HepG2 (cell line): ENCODE results near the gene FANCE. TPM values are rescaled to one million over a fixed set of nuclear protein-coding genes. Genes with fewer than 3 reads are reported as not detected.

Experiments used
- ATAC-seq: fragments of 200-7000 bp; cut with Tn5 transposase; 3 replicates; pipeline ENCODE4 v1.9.1; 2020; ENCODE audit warnings: mild to moderate bottlenecking, moderate library complexity
- BruUV-seq: library from RNA; stranded (reverse); fragments of 400-500 nt; replicated peaks from 2 replicates; lab custom pipeline; 2021; lab: Mats Ljungman, UMichigan
- CTCF ChIA-PET: fragments of 300-600 bp; formaldehyde crosslinking; extraction: SDS; loops from one replicate; lab custom pipeline; 2021; ENCODE audit warnings: low total read pairs, inconsistent platforms, low intra/inter-chr PET ratio; lab: Yijun Ruan, JAX
- POLR2A ChIA-PET: fragments of 350-600 bp; sonication (Branson Sonifier 250); formaldehyde crosslinking; loops from one replicate; lab custom pipeline; 2020; ENCODE audit warnings: antibody characterized with exemption, inconsistent platforms; lab: Yijun Ruan, JAX
- DNase-seq: peaks from one replicate; pipeline ENCODE4 v3.0.0-alpha.2; 2015; ENCODE audit warnings: low spot score
- FAIRE-seq: peaks from 3 replicates; lab custom pipeline; 2011; peaks lifted over from hg19 to GRCh38; lab: Jason Lieb, UNC
- H2AFZ ChIP-seq: one replicate; pipeline ENCODE4 v1.6.1; 2011; ENCODE audit warnings: low read length, inconsistent platforms
- H3K27ac ChIP-seq: fragments of 300-600 bp; 3 replicates; pipeline ENCODE4 v1.8.0; 2011; ENCODE audit warnings: mixed run types, mild to moderate bottlenecking, mixed read lengths, low read length, inconsistent platforms; ENCODE audit not compliant: insufficient read depth; ENCODE audit errors: extremely low read length
- H3K27me3 ChIP-seq, 2 experiments: fragments of 200-600 bp in 1 of 2; 2 replicates in 1 of 2; 3 replicates in 1 of 2; pipeline versions ENCODE4 v1.6.0 to v1.8.0; 2011; ENCODE audit warnings: low read length in 2 of 2, mild to moderate bottlenecking in 2 of 2, moderate library complexity in 2 of 2, inconsistent platforms in 1 of 2; ENCODE audit not compliant: insufficient read depth in 2 of 2, control insufficient read depth in 1 of 2
- H3K36me3 ChIP-seq, 2 experiments: fragments of 200-600 bp in 1 of 2; replicated peaks in 1 of 2; 2 replicates in 1 of 2; 3 replicates in 1 of 2; pipeline versions ENCODE4 v1.5.1 to v1.8.0; 2011; ENCODE audit warnings: low read length in 2 of 2, inconsistent platforms in 1 of 2; ENCODE audit not compliant: insufficient read depth in 2 of 2, control insufficient read depth in 1 of 2
- H3K4me1 ChIP-seq: 2 replicates; pipeline ENCODE4 v1.5.1; 2012; ENCODE audit warnings: low read length, inconsistent platforms; ENCODE audit not compliant: insufficient read depth
- H3K4me2 ChIP-seq: 2 replicates; pipeline ENCODE4 v1.6.0; 2011; ENCODE audit warnings: low read depth, low read length, inconsistent platforms
- H3K4me3 ChIP-seq, 3 experiments: fragments of 200-600 bp in 1 of 3; sonication (generic), shearing (Covaris generic) in 1 of 3; replicated peaks in 1 of 3; 2 replicates each; pipeline ENCODE4 v1.5.1; 2011 to 2016; ENCODE audit warnings: low read length in 3 of 3, inconsistent platforms in 2 of 3, low read depth in 2 of 3, mild to moderate bottlenecking in 2 of 3, control low read depth in 1 of 3, mixed read lengths in 1 of 3; ENCODE audit not compliant: insufficient read depth in 1 of 3
- H3K79me2 ChIP-seq: one replicate; pipeline ENCODE4 v1.6.1; 2011; ENCODE audit warnings: low read length, inconsistent platforms; ENCODE audit not compliant: insufficient read depth
- H3K9ac ChIP-seq: 2 replicates; pipeline ENCODE4 v1.6.0; 2011; ENCODE audit warnings: mild to moderate bottlenecking, low read depth, low read length, inconsistent platforms; ENCODE audit not compliant: insufficient read depth
- H3K9me3 ChIP-seq: 2 replicates; pipeline ENCODE4 v1.5.1; 2012; ENCODE audit warnings: mild to moderate bottlenecking, low read length
- H4K20me1 ChIP-seq: 2 replicates; pipeline ENCODE4 v1.6.0; 2011; ENCODE audit warnings: inconsistent platforms, mild to moderate bottlenecking, low read length, moderate library complexity; ENCODE audit not compliant: insufficient read depth
- ARNT ChIP-seq: fragments of 450-650 bp; IDR thresholded peaks from 2 replicates; pipeline ENCODE4 v1.6.1; 2017
- ELF4 ChIP-seq: sonication (generic); formaldehyde crosslinking; IDR thresholded peaks from 2 replicates; pipeline ENCODE4 v1.5.0; 2020; ENCODE audit warnings: missing genetic modification reagents, mild to moderate bottlenecking, moderate library complexity, borderline replicate concordance
- GABPB1 ChIP-seq: IDR thresholded peaks from 2 replicates; pipeline ENCODE4 v1.6.1; 2016; ENCODE audit warnings: mild to moderate bottlenecking, missing genetic modification reagents, moderate library complexity, missing compliant biosample characterization
- HNF4A ChIP-seq: sonication (generic); formaldehyde crosslinking; IDR thresholded peaks from 2 replicates; pipeline ENCODE4 v1.4.0; 2020; ENCODE audit warnings: missing genetic modification reagents
- KDM4B ChIP-seq: sonication (generic); formaldehyde crosslinking; IDR thresholded peaks from 2 replicates; pipeline ENCODE4 v1.4.0; 2020; ENCODE audit warnings: missing genetic modification reagents
- MAF1 ChIP-seq: sonication (generic); formaldehyde crosslinking; IDR thresholded peaks from 2 replicates; pipeline ENCODE4 v1.5.0; 2020; ENCODE audit warnings: missing genetic modification reagents, borderline replicate concordance
- MAX ChIP-seq: IDR thresholded peaks from 2 replicates; pipeline ENCODE4 v1.6.1; 2012; ENCODE audit warnings: inconsistent platforms
- MED13 ChIP-seq: sonication (generic); formaldehyde crosslinking; IDR thresholded peaks from 2 replicates; pipeline ENCODE4 v1.5.0; 2020; ENCODE audit warnings: missing genetic modification reagents
- NFRKB ChIP-seq: fragments of 450-650 bp; IDR thresholded peaks from 2 replicates; pipeline ENCODE4 v1.6.1; 2017
- TAF1 ChIP-seq: sonication (generic); formaldehyde crosslinking; IDR thresholded peaks from 2 replicates; pipeline ENCODE4 v1.4.0; 2020; ENCODE audit warnings: missing genetic modification reagents
- THRA ChIP-seq: sonication (generic); formaldehyde crosslinking; IDR thresholded peaks from 2 replicates; pipeline ENCODE4 v1.4.0; 2020; ENCODE audit warnings: missing genetic modification reagents, borderline replicate concordance
- ZBTB44 ChIP-seq: sonication (generic); formaldehyde crosslinking; IDR thresholded peaks from 2 replicates; pipeline ENCODE4 v1.4.0; 2020; ENCODE audit warnings: missing genetic modification reagents
- ZBTB49 ChIP-seq: sonication (generic); formaldehyde crosslinking; IDR thresholded peaks from 2 replicates; pipeline ENCODE4 v1.4.0; 2020; ENCODE audit warnings: missing genetic modification reagents, borderline replicate concordance
- ZFP62 ChIP-seq: sonication (generic); formaldehyde crosslinking; IDR thresholded peaks from 2 replicates; pipeline ENCODE4 v1.4.0; 2020; ENCODE audit warnings: missing genetic modification reagents
- ZNF234 ChIP-seq: sonication (generic); formaldehyde crosslinking; conservative IDR thresholded peaks from 2 replicates; pipeline ENCODE4 v1.5.1; 2020; ENCODE audit warnings: mild to moderate bottlenecking, missing genetic modification reagents
- WGBS: methylation state at CpG from one replicate; pipeline ENCODE4 v1.1.6; 2017; ENCODE audit warnings: low lambda C conversion rate; 5-methylcytosine and 5-hydroxymethylcytosine counted together
- in situ Hi-C: cut with HindIII; loops from 2 replicates; pipeline ENCODE4 v1.10.0; 2017; ENCODE audit warnings: low pct_unique_long_range_greater_than_20kb; ENCODE audit not compliant: extremely low pct_ligation_motif_present
- intact Hi-C: fragments of 100-400 bp; cut with micrococcal nuclease; formaldehyde crosslinking; loops from one replicate; pipeline ENCODE4 v1.10.0; 2022; ENCODE audit not compliant: unreplicated experiment
- polyA plus RNA-seq, 8 experiments: library from polyadenylated mRNA; depleted of rRNA in 3 of 8; stranded (reverse) in 7 of 8; unstranded in 1 of 8; fragments of >200 nt; fragmentation: Illumina TruSeq in 4 of 8; extraction: Trizol in 4 of 8; gene quantifications; 2 replicates each; pipeline versions ENCODE4 v1.2.1 to v1.2.3, GENCODE V29; 2011 to 2016; ENCODE audit warnings: low read depth in 4 of 8, missing spikeins in 1 of 8, mixed read lengths in 1 of 8; ENCODE audit not compliant: insufficient read depth in 1 of 8
- total RNA-seq, 5 experiments: library from RNA; depleted of rRNA; stranded (reverse); fragments of >200 nt; fragmentation: Illumina TruSeq; extraction: Trizol; gene quantifications; 2 replicates each; pipeline ENCODE4 v1.2.3, GENCODE V29; 2016; ENCODE audit warnings: low read depth in 1 of 5

Gene FANCE
- total and polyA plus RNA-seq, 2 of the 13 experiments (the other 11 are each of a cell fraction or from before 2014, with no cell fraction given) = 7.1 to 11.2 TPM

GRCh38 chr6:35461270-35461669 lies 9.1 kb downstream of the FANCE start:
- FAIRE-seq (no peak), DNase-seq (no peak), ATAC-seq (no peak)
- no peak overlapping the region for H2AFZ ChIP-seq
- 100% methylated on average over 3 of the region's 3 CpGs for WGBS
- TF ChIP-seq HNF4A (CRISPR knock-in tag) = no peak
- TF ChIP-seq ZFP62 = no peak
- TF ChIP-seq MAF1 (CRISPR knock-in tag) = no peak
- TF ChIP-seq TAF1 = no peak
- peaks cover 6 to 33% of the 10 kb centered on the region in 2 experiments; a peak in 4 of 5 replicates for H3K36me3 ChIP-seq
- no peaks in the 10 kb centered on the region for H3K4me1 ChIP-seq
- H4K20me1 ChIP-seq = no peaks in the 10 kb centered on the region
- intact Hi-C loops = no loop called here
- H3K79me2 ChIP-seq = no peaks in the 10 kb centered on the region
- no peaks in the 10 kb centered on the region for H3K27me3 ChIP-seq
- no peak overlapping the region for H3K27ac ChIP-seq
- ChIA-PET CTCF (no interaction called here), POLR2A (interaction anchor here (0.5 kb wide), 1 partner anchor 235 kb away, joined by 3 read pairs; no protein-coding TSS in a partner anchor)
- no peak overlapping the region for H3K4me3 ChIP-seq
- no peak overlapping the region for H3K4me2 ChIP-seq
- BruUV-seq = no TSS peak
- H3K9me3 ChIP-seq = no peaks in the 10 kb centered on the region
- H3K9ac ChIP-seq = no peak overlapping the region
- in situ Hi-C loops = no loop called here

- Histone ChIP-seq H3K4me2 (no peak overlapping the region), H4K20me1 (no peaks in the 10 kb centered on the region), H3K36me3 (peaks cover 4 to 28% of the 10 kb centered on the region in 2 experiments; a peak in 3 of 5 replicates), H2AFZ (no peak overlapping the region), H3K79me2 (peaks cover 1% of the 10 kb centered on the region), H3K9me3 (no peaks in the 10 kb centered on the region), H3K4me1 (peaks cover 8% of the 10 kb centered on the region), H3K9ac (no peak overlapping the region), H3K27me3 (no peaks in the 10 kb centered on the region), H3K27ac (no peak overlapping the region), H3K4me3 (no peak overlapping the region)
- ATAC-seq (no peak), DNase-seq (no peak), FAIRE-seq (no peak)
- in situ Hi-C loops = no loop called here
- BruUV-seq = no TSS peak
- CTCF ChIA-PET = no interaction called here
- POLR2A ChIA-PET = no interaction called here
- intact Hi-C loops = no loop called here
- 95% methylated on average over 4 of the region's 4 CpGs for WGBS
- no peak for TF ChIP-seq ZNF234
- TF ChIP-seq ARNT = no peak
- no peak for TF ChIP-seq GABPB1 (CRISPR knock-in tag)
- no peak for TF ChIP-seq ZBTB49
- TF ChIP-seq KDM4B (CRISPR knock-in tag) = no peak
- TF ChIP-seq ELF4 (CRISPR knock-in tag) = no peak
- TF ChIP-seq NFRKB = no peak
- TF ChIP-seq MED13 (CRISPR knock-in tag) = no peak
- TF ChIP-seq ZBTB44 (CRISPR knock-in tag) = no peak
- TF ChIP-seq THRA (CRISPR knock-in tag) = no peak
- no peak for TF ChIP-seq MAX
These were observed 11.2 kb downstream of the FANCE start for GRCh38 chr6:35463292-35463691.
